ENCODE results near the gene NFIA.

Gene NFIA

DNA sequence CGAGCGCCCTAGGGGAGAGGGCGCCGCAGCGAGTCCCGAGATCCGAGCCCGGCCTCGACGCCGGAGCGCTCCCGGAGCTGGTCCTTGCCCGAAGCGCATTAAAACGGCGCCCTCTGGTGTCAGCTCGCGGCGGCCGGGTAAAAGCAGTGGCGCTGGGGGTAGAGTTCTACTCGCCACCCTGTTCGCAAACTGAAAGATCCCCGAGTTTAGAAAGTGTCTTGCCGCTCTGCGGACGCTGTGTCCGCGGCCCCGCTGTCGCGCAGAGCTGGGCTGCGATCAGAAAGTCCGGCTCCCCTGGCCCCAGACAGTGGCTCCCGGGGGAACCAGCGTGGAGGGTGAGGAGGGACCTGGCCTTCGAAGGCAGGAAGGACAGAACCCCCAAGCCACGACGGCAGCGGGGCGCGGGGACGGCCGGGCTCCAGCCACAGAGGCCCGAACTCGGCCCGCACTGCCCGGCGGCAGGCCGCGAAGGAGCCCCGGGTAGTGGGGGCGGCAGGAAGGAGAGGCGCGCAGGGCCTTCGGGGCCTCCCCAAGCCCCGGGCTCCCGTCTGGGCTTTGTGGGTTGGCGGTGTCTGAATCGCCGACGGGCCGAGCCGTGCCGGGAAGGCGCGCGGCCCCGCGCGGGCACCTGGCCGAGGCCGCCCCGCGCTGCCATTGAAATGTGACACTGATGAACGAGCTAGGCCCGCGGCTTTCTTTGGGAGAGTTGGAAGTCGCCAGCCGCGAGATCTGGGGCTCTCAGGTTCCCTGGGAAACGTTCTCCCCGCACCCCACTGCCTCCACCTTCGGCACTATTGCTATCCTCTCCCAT, 39.1 kb upstream of the NFIA start (continued):
- TF ChIP-seq, protein P1, sequence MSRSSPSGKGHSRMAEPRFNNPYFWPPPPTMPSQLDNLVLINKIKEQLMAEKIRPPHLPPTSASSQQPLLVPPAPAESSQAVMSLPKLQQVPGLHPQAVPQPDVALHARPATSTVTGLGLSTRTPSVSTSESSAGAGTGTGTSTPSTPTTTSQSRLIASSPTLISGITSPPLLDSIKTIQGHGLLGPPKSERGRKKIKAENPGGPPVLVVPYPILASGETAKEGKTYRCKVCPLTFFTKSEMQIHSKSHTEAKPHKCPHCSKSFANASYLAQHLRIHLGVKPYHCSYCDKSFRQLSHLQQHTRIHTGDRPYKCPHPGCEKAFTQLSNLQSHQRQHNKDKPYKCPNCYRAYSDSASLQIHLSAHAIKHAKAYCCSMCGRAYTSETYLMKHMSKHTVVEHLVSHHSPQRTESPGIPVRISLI (tag by site-specific recombination; IDR thresholded peaks at IDR 0.05) = no peak
- TF ChIP-seq ZBTB17 (tag by site-specific recombination; IDR thresholded peaks at IDR 0.05) = peak; percentile 86
- no peak for TF ChIP-seq HOXC10 (CRISPR knock-in tag; IDR thresholded peaks at IDR 0.05)
- TF ChIP-seq KLF10 (tag by site-specific recombination; IDR thresholded peaks at IDR 0.05) = no peak
- TF ChIP-seq ZNF394 (tag by site-specific recombination; IDR thresholded peaks at IDR 0.05; ENCODE audit: borderline replicate concordance) = peak; percentile 44; the same call in 1 of the 2 replicates
- no peak for TF ChIP-seq ZNF768 (tag by site-specific recombination; IDR thresholded peaks at IDR 0.05)
- peak; percentile 68; the same call in 1 of the 2 replicates for TF ChIP-seq ZNF2 (tag by site-specific recombination; IDR thresholded peaks at IDR 0.05)
- TF ChIP-seq, protein P2, sequence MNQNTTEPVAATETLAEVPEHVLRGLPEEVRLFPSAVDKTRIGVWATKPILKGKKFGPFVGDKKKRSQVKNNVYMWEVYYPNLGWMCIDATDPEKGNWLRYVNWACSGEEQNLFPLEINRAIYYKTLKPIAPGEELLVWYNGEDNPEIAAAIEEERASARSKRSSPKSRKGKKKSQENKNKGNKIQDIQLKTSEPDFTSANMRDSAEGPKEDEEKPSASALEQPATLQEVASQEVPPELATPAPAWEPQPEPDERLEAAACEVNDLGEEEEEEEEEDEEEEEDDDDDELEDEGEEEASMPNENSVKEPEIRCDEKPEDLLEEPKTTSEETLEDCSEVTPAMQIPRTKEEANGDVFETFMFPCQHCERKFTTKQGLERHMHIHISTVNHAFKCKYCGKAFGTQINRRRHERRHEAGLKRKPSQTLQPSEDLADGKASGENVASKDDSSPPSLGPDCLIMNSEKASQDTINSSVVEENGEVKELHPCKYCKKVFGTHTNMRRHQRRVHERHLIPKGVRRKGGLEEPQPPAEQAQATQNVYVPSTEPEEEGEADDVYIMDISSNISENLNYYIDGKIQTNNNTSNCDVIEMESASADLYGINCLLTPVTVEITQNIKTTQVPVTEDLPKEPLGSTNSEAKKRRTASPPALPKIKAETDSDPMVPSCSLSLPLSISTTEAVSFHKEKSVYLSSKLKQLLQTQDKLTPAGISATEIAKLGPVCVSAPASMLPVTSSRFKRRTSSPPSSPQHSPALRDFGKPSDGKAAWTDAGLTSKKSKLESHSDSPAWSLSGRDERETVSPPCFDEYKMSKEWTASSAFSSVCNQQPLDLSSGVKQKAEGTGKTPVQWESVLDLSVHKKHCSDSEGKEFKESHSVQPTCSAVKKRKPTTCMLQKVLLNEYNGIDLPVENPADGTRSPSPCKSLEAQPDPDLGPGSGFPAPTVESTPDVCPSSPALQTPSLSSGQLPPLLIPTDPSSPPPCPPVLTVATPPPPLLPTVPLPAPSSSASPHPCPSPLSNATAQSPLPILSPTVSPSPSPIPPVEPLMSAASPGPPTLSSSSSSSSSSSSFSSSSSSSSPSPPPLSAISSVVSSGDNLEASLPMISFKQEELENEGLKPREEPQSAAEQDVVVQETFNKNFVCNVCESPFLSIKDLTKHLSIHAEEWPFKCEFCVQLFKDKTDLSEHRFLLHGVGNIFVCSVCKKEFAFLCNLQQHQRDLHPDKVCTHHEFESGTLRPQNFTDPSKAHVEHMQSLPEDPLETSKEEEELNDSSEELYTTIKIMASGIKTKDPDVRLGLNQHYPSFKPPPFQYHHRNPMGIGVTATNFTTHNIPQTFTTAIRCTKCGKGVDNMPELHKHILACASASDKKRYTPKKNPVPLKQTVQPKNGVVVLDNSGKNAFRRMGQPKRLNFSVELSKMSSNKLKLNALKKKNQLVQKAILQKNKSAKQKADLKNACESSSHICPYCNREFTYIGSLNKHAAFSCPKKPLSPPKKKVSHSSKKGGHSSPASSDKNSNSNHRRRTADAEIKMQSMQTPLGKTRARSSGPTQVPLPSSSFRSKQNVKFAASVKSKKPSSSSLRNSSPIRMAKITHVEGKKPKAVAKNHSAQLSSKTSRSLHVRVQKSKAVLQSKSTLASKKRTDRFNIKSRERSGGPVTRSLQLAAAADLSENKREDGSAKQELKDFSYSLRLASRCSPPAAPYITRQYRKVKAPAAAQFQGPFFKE (tag by site-specific recombination; IDR thresholded peaks at IDR 0.05; ENCODE audit: borderline replicate concordance) = no peak

DNA sequence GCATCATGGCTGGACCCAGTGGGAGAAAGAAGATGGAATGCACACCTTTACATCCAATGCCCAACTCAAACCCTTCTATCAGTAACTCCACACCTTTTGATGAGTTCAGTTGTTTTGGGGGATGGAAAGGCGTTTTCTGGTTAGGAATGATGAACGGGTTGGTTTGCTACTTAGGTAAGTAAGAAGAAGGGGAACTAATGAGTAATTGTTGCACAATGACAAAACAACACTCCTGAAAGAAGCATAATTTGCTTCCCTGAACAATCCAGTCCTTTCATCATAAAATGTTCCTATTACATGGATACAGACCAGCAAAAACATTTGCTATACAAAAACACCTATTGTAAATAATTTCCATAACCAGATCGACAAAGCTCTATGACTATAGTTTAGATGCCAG, 35.9 kb upstream of the NFIA start:
- H3K27ac ChIP-seq (ENCODE audit: extremely low read depth, low read depth, low read length) = no peak overlapping the region
- no peaks in the 10 kb centered on the region; the same call in 1 of the 2 replicates for H3K4me1 ChIP-seq (ENCODE audit: control insufficient read depth, insufficient read depth, low read length)
- no peak for TF ChIP-seq ZNF785 (tag by site-specific recombination; IDR thresholded peaks at IDR 0.05)
- ChIA-PET POLR2A (no interaction called here), CTCF (interaction anchor here (0.5 to 1.2 kb wide), 6 partner anchors 34 to 543 kb away, joined by 3 to 10 read pairs (median 4); partner anchors contain the start of gene NFIA)
- H3K9me3 ChIP-seq (ENCODE audit: control insufficient read depth, insufficient read depth, low read depth, low read length) = no peaks in the 10 kb centered on the region
- H3K4me3 ChIP-seq (ENCODE audit: low read depth, low read length) = no peak overlapping the region
- no peaks in the 10 kb centered on the region for H3K36me3 ChIP-seq (ENCODE audit: control insufficient read depth in 2 of 2, insufficient read depth in 1 of 2, low read length in 2 of 2)

DNA sequence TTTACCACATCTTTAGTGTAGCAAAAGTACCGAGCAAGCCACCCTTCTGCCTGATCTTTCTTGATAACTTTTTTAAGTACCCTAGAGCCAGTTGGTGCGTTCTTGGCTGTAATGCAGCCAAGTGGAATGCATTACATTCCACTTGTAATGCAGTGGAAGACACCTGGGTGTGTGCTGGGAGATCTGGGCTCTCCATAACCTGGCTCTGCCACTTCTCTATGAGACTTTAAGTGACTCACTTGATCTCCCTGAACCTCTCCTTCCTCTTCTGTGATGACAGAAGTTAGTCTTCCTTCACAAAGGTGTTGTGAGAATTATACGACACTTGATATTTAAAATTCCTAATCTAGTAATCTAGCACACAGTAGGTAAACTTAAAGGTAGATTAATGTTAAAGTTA, 35.3 kb upstream of the NFIA start:
- TF ChIP-seq, protein P3, sequence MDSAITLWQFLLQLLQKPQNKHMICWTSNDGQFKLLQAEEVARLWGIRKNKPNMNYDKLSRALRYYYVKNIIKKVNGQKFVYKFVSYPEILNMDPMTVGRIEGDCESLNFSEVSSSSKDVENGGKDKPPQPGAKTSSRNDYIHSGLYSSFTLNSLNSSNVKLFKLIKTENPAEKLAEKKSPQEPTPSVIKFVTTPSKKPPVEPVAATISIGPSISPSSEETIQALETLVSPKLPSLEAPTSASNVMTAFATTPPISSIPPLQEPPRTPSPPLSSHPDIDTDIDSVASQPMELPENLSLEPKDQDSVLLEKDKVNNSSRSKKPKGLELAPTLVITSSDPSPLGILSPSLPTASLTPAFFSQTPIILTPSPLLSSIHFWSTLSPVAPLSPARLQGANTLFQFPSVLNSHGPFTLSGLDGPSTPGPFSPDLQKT (IDR thresholded peaks at IDR 0.05; ENCODE audit: borderline replicate concordance, low read depth, low read length) = no peak
- TF ChIP-seq ZNF292 (tag by site-specific recombination; IDR thresholded peaks at IDR 0.05; ENCODE audit: borderline replicate concordance, low read depth) (no peak), ZBTB1 (tag by site-specific recombination; IDR thresholded peaks at IDR 0.05) (no peak)
- H3K36me3 ChIP-seq (ENCODE audit: control insufficient read depth in 2 of 2, insufficient read depth in 1 of 2, low read length in 2 of 2) = no peaks in the 10 kb centered on the region
- H3K9me3 ChIP-seq (ENCODE audit: control insufficient read depth, insufficient read depth, low read depth, low read length) = no peaks in the 10 kb centered on the region
- no peak overlapping the region for H3K4me3 ChIP-seq (ENCODE audit: low read depth, low read length)
- ChIA-PET POLR2A (no interaction called here), CTCF (interaction anchor here (0.6 to 0.9 kb wide), 2 partner anchors 33 to 68 kb away, joined by 4 to 6 read pairs; no protein-coding TSS in a partner anchor)
- H3K27ac ChIP-seq (ENCODE audit: extremely low read depth, low read depth, low read length) = no peak overlapping the region
- H3K4me1 ChIP-seq (ENCODE audit: control insufficient read depth, insufficient read depth, low read length) = no peaks in the 10 kb centered on the region; the same call in 1 of the 2 replicates

Data from HEK293 (cell line).